Liver (tissue), 9 donors: ENCODE results near the gene SLC26A11. TPM values are rescaled to one million over a fixed set of nuclear protein-coding genes. Genes with fewer than 3 reads are reported as not detected.

Source experiments
- DNase-seq: peaks from one replicate; pipeline ENCODE4 v3.0.0-alpha.2; 2017; ENCODE audit warnings: low spot score
- H3K27ac ChIP-seq, 2 donors: one replicate each; pipeline ENCODE4 v1.7.0; 2013; ENCODE audit warnings: inconsistent platforms in 2 of 2, low read length in 2 of 2, control low read depth in 1 of 2, low read depth in 1 of 2, mild to moderate bottlenecking in 1 of 2
- H3K27me3 ChIP-seq, 4 donors: one replicate each; pipeline versions ENCODE4 v1.6.1 to v1.7.0; 2013; ENCODE audit warnings: low read length in 3 of 4, inconsistent platforms in 1 of 4, mild to moderate bottlenecking in 1 of 4, moderate library complexity in 1 of 4; ENCODE audit not compliant: control insufficient read depth in 4 of 4, insufficient read depth in 4 of 4
- H3K36me3 ChIP-seq, 4 donors: one replicate each; pipeline versions ENCODE4 v1.6.1 to v1.7.0; 2013; ENCODE audit warnings: low read length in 3 of 4, mild to moderate bottlenecking in 3 of 4, low read depth in 1 of 4, moderate library complexity in 1 of 4; ENCODE audit not compliant: control insufficient read depth in 4 of 4, insufficient read depth in 3 of 4
- H3K4me1 ChIP-seq, 4 donors: one replicate each; pipeline versions ENCODE4 v1.6.1 to v1.7.0; 2013; ENCODE audit warnings: low read length in 3 of 4, mild to moderate bottlenecking in 3 of 4, moderate library complexity in 1 of 4; ENCODE audit not compliant: control insufficient read depth in 4 of 4, insufficient read depth in 4 of 4
- H3K4me3 ChIP-seq, 3 donors: one replicate each; pipeline versions ENCODE4 v1.6.1 to v1.7.0; 2013; ENCODE audit warnings: low read length in 3 of 3, control low read depth in 1 of 3, low read depth in 1 of 3, mild to moderate bottlenecking in 1 of 3
- H3K9ac ChIP-seq, 2 donors: one replicate each; pipeline ENCODE4 v1.7.0; 2013; ENCODE audit warnings: low read length in 2 of 2, mild to moderate bottlenecking in 2 of 2, moderate library complexity in 2 of 2, control low read depth in 1 of 2, low read depth in 1 of 2
- H3K9me3 ChIP-seq, 4 donors: one replicate each; pipeline versions ENCODE4 v1.6.1 to v1.7.0; 2013; ENCODE audit warnings: low read length in 3 of 4; ENCODE audit not compliant: control insufficient read depth in 4 of 4
- ATF3 ChIP-seq: IDR thresholded peaks from 2 replicates; pipeline ENCODE4 v1.6.1; 2016; ENCODE audit warnings: antibody characterized with exemption
- CTCF ChIP-seq: fragments of 150-350 bp; IDR thresholded peaks from 2 replicates; pipeline ENCODE4 v1.5.1; 2017; ENCODE audit warnings: improper control_type of control experiment, low read depth, low read length; ENCODE audit not compliant: missing input control
- EGR1 ChIP-seq, 2 donors: IDR thresholded peaks; 2 replicates each; pipeline ENCODE4 v1.6.1; 2016 to 2018; ENCODE audit warnings: antibody characterized with exemption in 2 of 2, low read depth in 2 of 2
- FOXA1 ChIP-seq: IDR thresholded peaks from 2 replicates; pipeline ENCODE4 v1.6.1; 2016; ENCODE audit warnings: antibody characterized with exemption
- FOXA2 ChIP-seq: IDR thresholded peaks from 2 replicates; pipeline ENCODE4 v1.6.1; 2016; ENCODE audit warnings: antibody characterized with exemption
- GABPA ChIP-seq, 2 donors: IDR thresholded peaks in 1 of 2; conservative IDR thresholded peaks in 1 of 2; 2 replicates each; pipeline ENCODE4 v1.6.1; 2016; ENCODE audit warnings: antibody characterized with exemption in 2 of 2, mild to moderate bottlenecking in 1 of 2, moderate library complexity in 1 of 2
- HNF4A ChIP-seq, 2 donors: conservative IDR thresholded peaks; 2 replicates each; pipeline ENCODE4 v1.6.1; 2016; ENCODE audit warnings: antibody characterized with exemption in 2 of 2, mild to moderate bottlenecking in 2 of 2
- HNF4G ChIP-seq: IDR thresholded peaks from 2 replicates; pipeline ENCODE4 v1.6.1; 2016; ENCODE audit warnings: antibody characterized with exemption
- JUND ChIP-seq, 2 donors: IDR thresholded peaks; 2 replicates each; pipeline ENCODE4 v1.6.1; 2016; ENCODE audit warnings: antibody characterized with exemption in 2 of 2
- MAX ChIP-seq: IDR thresholded peaks from 2 replicates; pipeline ENCODE4 v1.6.1; 2016; ENCODE audit warnings: antibody characterized with exemption
- NR2F2 ChIP-seq: IDR thresholded peaks from 2 replicates; pipeline ENCODE4 v1.6.1; 2016; ENCODE audit warnings: antibody characterized with exemption
- RAD21 ChIP-seq, 2 donors: IDR thresholded peaks; 2 replicates each; pipeline ENCODE4 v1.6.1; 2016; ENCODE audit warnings: antibody characterized with exemption in 2 of 2, mild to moderate bottlenecking in 2 of 2
- REST ChIP-seq: IDR thresholded peaks from 2 replicates; pipeline ENCODE4 v1.6.1; 2016; ENCODE audit warnings: antibody characterized with exemption, mild to moderate bottlenecking
- RXRA ChIP-seq, 2 donors: IDR thresholded peaks; 2 replicates each; pipeline ENCODE4 v1.6.1; 2017 to 2018; ENCODE audit warnings: antibody characterized with exemption in 2 of 2, mild to moderate bottlenecking in 1 of 2
- SP1 ChIP-seq: IDR thresholded peaks from 2 replicates; pipeline ENCODE4 v1.6.1; 2018; ENCODE audit warnings: antibody characterized with exemption, mild to moderate bottlenecking
- TAF1 ChIP-seq: conservative IDR thresholded peaks from 2 replicates; pipeline ENCODE4 v1.6.1; 2016; ENCODE audit warnings: antibody characterized with exemption, mild to moderate bottlenecking
- YY1 ChIP-seq: IDR thresholded peaks from 2 replicates; pipeline ENCODE4 v1.6.1; 2016; ENCODE audit warnings: antibody characterized with exemption, mild to moderate bottlenecking
- ZBTB33 ChIP-seq: IDR thresholded peaks from 2 replicates; pipeline ENCODE4 v1.6.1; 2016; ENCODE audit warnings: antibody characterized with exemption
- WGBS: extraction: QIAGEN DNeasy Blood & Tissue Kit; methylation state at CpG from one replicate; pipeline ENCODE4 v1.1.7; 2013; 5-methylcytosine and 5-hydroxymethylcytosine counted together
- polyA plus RNA-seq, 2 donors: library from polyadenylated mRNA; stranded (reverse) in 1 of 2; unstranded in 1 of 2; fragments of 200-250 nt in 1 of 2; fragments of >200 nt in 1 of 2; fragmentation: Nextera tagmentation in 1 of 2; extraction: Ambion mirVana in 1 of 2; gene quantifications; one replicate each; pipeline versions ENCODE4 v1.2.1 to v1.2.3, GENCODE V29; 2013 to 2015
- total RNA-seq, 2 donors: library from RNA; depleted of rRNA; stranded (reverse); fragments of >200 nt; gene quantifications; one replicate each; pipeline ENCODE4 v1.2.3, GENCODE V29; 2014
- donor health status: healthy.
- donor health status: healthy.
- donor health status: healthy.
- donor health status: healthy.
- donor health status: healthy.

SLC26A11 gene
- total and polyA plus RNA-seq, 4 donors: 3.3 to 8.2 (median 5.6) TPM

- H3K9ac ChIP-seq: no peak overlapping the region
- TF ChIP-seq MAX (no peak), CTCF (no peak), YY1 (no peak), SP1 (no peak), RAD21 (IDR thresholded peaks at IDR 0.05) (no peak), EGR1 (IDR thresholded peaks at IDR 0.05; ENCODE audit: low read depth in 2 of 2) (no peak), RXRA (IDR thresholded peaks at IDR 0.05) (no peak), TAF1 (no peak), JUND (IDR thresholded peaks at IDR 0.05) (no peak), FOXA2 (no peak), FOXA1 (no peak), HNF4G (no peak), REST (no peak), GABPA (IDR thresholded peaks at IDR 0.05 in 1 of 2, conservative IDR thresholded peaks at IDR 0.05 in 1 of 2) (no peak), HNF4A (conservative IDR thresholded peaks at IDR 0.05) (no peak), NR2F2 (no peak), ATF3 (no peak), ZBTB33 (no peak)
- H3K27me3 ChIP-seq: no peaks in the 10 kb centered on the region
- no peak overlapping the region for H3K27ac ChIP-seq
- H3K4me3 ChIP-seq: no peak overlapping the region
- whole genome bisulfite sequencing: 93% methylated on average over 22 of the region's 22 CpGs
- no peak for DNase-seq
- peaks cover 2 to 23% (median 9%) of the 10 kb centered on the region in 4 donors for H3K36me3 ChIP-seq
- no peaks in the 10 kb centered on the region for H3K4me1 ChIP-seq
- no peaks in the 10 kb centered on the region for H3K9me3 ChIP-seq
These were observed 24.8 kb downstream of the SLC26A11 start for GRCh38 chr17:80244871-80245509.
